ENCODE data around the gene PTPN20.
A peak's percentile ranks its signal among the peaks of the same experiment; 100 is the strongest.

PTPN20 gene

DNA sequence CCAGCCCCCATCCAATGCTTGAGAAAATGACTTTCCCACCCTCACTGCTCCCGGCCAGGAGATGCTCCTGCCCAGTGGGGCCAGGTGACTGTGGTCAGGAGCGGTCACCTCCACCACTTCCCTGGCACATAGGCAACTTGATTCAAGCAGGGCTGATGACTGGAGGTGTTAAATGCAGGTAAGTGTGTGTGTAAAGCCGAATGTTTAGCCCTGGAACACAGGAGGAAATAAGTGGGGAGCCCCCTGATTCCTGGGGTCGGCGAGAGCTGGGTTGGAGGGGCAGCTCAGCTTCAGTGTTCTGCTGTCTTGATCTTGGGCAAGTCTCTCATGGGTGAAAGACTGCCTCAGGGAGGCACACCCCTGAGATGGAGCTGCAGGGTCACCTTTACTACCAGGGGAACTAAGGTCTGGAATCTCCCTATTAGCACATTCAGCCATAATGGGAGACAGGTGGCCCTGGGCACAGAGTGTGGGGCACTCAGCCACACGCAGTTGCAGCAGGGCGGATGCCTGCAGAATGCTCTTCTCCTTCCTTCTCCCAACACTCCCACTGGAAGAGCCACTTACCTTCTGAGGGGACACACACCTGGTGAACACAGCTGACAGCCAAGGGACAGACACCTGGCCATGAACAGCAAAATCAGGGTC is 124.1 kb downstream of the PTPN20 start:
- DNase-seq: no peak

DNA sequence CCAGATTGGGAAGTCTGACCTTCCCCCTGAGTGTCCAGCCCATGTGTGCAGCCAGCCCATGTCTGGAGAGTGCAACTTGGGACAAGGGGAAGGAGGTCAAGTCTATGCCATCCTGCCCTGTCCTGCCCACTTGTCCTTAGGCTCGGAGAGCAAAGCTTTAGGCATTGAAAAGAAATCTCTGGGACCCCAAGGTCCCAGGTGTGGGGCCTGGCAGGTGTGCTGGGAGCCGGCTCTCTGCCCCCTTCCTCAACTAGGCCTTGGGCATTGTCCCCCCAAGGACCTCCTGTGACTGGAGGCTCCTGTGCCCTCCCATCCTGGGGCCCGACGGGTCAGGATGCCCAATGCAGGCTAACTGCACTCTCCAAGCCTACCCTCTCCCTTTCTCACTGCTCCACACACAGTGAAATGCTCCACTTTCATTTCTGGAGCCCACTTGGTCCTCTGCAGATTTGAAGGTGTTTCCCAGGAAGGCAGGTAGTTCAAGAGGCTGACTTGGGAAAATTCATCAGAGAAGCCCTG is 124.7 kb downstream of the PTPN20 start:
- DNase-seq: no peak

DNA sequence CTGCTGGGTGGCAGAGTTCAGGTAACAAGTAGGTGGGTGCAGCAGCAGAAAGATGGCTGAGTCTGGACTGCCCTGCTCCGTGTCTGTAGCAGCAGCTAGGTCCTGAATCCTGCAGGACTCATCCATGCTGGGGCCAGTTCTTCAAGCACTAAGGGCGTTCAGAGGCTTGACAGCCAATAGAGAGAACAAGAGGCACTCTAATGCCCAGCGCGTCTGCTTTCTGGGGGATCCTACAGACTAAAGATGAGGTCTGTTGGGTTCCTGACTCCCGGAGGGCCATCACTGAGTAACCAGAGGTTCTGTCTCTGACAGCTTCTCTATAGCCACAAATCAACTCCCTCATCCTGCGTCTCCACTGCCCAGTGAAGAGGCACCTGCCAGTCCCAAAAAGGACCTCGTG is 125.5 kb downstream of the PTPN20 start:
- no peak for DNase-seq

GRCh38 chr10:47037654-47038425 is 126.6 kb downstream of the PTPN20 start:
- DNase-seq: no peak

- no peak for DNase-seq
These were observed 127.8 kb downstream of the PTPN20 start for GRCh38 chr10:47038881-47039561.

DNA sequence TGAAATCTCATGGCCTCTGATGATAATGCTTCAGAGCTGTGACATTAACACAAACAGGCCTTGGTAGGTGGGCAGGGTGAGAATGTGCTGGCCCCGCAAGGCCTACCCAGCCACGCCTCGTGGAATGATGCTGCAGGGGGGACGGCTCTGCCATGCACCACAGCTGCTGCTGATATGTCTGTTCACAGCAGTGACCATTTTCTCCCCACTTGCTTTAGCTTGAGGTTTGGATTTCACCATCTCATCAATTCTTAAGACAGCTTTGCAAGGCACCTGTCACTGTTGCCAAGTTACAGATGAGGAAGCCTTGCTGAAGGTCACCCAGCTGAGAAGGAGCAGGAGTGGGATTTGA is 128.3 kb downstream of the PTPN20 start:
- no peak for DNase-seq

DNA sequence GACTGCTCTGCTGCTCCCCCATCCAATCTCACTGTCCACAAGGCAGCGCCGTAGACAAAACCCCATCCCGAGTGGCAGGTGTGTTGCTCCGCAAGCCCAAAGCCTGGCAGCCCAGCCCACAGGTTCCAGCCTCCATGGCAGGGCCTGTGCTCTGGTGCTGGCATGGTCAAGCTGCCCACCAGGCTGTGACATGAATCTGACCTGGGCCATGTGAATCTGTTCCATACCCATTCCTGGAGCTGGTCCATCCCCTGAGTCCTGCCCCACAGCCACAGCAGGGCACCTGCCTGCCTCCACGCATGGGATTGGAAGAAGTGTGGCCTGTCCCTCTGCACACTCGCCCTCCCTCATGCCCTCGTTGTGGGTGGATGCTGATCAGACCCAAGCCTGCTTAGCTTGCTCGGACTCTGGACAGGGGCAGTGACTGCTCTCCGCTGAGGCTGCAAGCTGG is 128.8 kb downstream of the PTPN20 start:
- no peak for DNase-seq

DNA sequence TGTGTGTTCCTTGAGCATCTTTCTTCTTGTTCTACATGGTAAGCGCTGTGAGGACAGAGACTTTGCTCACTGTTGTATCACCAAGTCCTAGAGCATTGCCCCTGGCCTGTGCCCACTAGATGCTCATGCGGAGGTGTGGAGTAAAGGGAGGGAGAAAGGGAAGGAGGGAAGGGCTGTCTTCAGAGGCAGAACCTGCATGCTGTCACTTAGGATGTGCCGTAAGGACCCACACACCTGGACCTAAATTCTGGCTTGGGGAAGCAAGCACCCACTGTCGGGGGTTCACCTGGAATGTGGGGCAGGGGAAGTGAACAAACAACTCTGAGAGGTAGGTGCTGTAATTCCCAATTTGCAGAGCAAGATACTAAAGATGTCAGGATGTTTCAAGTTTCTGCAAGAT is 129.5 kb downstream of the PTPN20 start:
- no peak for DNase-seq

GRCh38 chr10:47041396-47042198 is 130.4 kb downstream of the PTPN20 start:
- no peak for DNase-seq

DNA sequence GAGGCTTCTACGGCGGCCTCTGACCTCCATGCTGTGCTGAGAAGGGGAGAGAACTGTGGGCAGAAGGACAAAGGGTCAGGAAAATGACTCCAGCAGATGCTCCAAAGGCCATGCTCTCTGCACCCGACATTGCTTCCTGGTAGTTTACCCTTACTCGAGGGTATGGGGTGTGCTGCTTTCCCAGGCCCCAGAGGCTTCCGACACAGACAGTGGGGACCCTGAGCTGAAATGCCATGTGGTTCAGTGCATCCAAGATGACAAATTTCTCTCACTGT is 130.9 kb downstream of the PTPN20 start:
- DNase-seq: no peak

DNA sequence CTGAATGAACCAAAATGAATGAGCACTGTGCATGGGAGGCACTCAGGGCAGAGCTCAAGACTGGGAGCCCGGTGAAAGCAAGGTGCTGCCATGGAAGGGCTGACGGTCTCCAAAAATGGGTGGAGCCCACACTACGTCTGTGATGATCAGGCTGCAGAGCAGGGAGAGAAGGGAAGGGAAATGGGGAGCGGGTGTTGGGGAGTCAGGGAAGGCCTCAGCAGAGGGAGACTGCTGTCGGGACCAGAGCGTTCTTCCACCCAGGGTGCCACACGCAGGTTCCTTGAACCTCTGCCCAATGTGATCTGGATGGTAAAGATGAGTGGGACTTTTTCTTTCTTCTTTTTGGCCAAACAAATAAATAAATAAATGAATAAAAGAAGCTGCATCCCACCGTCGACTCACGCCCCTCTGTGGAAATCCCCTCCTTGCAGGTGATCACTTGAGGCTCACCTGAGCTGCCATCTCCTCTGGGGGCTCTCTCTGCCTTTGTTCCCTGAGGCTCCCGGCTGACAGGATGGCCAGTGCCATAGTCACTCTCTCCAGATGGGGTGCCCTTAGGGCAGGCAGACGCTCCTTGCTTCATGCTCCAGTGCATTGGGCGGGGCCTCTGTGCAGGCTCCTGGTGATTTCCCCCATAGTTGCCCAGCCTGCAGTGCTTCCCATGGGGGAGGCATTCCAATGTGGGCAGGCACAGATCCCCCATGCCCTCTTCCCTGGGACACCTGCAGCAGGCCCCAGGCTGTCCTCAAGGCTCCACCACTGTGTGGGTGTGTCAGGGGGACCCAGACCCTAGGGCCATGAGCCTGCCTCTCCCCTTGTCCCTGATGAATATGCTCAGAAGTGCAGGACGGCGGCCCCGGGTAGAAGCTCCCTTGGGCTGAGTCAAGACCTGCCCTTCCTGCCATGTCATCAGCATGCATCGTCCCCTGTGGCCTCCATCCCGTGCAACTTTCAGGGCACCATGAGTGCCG is 131.8 kb downstream of the PTPN20 start:
- DNase-seq: peak in 1 of 3 experiments; percentile 1

GRCh38 chr10:47043928-47044538 is 132.8 kb downstream of the PTPN20 start:
- DNase-seq: no peak

GRCh38 chr10:47044741-47045140 is 133.5 kb downstream of the PTPN20 start:
- DNase-seq: no peak

GRCh38 chr10:47045331-47045861 is 134.2 kb downstream of the PTPN20 start:
- no peak for DNase-seq

DNA sequence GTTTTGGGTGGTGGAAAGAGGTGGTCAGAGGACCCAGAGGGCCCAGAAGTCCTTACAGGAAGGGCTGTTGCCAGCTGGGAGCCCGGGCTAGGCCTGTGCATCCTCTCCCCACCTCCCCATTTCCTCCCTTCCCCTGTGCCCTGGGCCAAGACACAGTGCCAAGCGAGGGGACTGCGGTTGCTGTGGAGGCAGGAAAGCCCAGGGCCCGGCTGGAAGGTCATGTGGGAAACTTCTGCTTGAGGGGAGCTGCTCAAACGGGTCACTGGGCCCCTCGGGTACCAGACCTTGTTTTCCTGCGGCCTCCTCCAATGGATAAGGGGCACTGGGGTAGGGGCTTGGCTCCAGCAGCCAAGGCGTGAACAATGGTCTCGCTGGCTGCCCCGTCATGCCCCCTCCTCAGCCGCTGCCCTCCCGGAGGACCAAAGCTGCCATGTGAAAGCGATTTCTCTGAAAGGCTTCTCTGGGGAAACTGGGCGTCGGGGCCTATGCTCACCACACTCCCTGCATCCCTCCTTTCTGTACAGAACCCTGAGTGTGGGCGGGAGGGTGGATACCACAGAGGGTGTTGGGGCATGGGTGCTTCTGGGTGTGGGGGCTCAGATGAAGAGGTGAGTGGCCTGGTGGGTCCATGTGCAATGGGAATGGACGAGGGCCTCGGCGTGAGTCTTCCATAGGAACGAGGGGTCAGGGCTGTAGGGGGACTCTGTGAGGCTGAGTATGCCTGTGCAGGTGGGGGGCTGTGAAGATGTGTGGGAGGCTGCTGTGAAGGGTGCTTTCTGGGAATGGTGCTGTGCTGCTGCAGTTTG is 135.3 kb downstream of the PTPN20 start:
- no peak for DNase-seq

DNA sequence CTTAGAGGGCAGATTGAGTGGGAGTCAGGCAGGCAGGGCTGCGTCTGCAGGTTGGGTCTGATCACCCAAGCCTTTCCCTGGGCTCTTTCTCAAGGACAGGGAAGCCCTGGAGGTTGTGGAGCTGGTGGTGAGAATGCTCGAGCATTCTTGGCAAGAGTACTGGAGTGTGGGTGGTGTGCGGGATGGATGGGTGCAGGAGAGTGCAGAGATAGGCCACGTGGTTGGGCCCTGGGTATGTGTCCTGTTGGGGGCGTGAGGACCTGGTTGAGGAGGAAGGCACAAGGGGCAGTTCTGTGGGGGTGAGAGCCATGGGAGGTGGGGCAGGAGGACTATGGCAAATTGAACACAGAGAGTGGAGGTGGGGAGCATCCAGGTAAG is 135.9 kb downstream of the PTPN20 start:
- no peak for DNase-seq

DNA sequence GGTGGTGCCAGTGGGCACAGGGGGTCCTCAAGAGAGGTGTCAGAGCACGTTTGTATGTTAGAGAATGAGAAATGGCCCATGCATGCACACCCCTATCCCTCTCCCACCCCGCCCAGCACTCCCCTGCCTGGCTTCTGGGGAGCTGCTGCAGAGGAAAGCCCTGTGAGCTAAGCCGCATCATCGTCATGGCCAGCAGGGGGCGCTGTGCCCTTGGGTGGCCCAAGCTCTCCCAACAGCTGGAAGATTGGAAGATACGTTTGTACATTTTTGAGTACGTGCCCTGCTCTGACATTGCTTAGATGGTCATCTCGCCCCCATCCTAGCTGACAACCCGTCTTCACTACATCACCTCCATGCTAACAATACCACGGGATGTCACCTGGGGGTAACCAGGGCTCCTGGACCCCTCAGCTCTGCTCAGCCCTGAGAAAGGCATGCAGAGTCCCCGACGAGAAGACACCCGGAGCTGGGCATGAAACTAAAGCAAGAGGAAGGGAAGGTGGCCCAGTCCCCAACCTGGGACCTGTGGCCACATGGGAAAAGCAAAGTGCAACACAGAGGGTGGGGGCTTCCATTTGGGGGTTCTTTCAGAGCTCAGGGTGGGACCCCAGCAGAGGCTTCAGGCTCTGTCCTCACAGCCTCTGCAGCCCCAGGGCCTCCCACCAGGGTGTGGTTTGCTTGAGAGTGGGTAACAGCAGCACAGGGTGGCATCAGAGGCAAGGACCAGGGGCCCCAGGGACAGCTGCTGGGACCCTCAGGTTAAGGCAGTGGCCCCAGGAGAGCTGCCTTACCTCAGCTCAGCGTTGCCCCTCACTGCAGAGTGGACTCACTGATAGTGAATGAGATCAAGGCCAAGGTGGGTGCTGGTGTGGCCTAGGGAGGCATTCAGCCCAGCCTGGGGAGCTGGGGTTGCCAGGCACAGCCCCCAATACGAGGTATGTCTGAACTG is 136.6 kb downstream of the PTPN20 start:
- peak in 2 of 3 experiments; percentile 19 to 40 for DNase-seq

DNA sequence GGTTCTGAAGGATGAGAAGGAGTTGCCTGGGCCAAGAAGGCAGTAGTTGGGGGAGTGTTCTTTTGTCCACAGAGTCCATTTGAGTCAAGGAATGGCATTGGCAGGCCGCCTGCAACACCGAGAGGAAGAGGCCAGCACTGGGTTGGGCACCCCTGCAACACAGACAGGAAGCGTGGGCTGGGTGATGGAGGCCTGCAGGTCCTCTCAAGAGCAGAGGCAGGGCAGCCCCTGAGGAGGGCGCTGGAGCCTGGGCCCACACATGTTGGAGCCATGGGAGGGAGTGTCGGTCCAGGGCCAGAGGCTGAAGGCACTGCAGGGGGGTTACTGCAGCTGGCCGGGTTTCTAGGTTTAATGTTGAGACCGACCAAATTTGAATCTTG is 137.3 kb downstream of the PTPN20 start:
- no peak for DNase-seq
